ENCODE results near the gene PSAPL1.

The PSAPL1 gene, protein sequence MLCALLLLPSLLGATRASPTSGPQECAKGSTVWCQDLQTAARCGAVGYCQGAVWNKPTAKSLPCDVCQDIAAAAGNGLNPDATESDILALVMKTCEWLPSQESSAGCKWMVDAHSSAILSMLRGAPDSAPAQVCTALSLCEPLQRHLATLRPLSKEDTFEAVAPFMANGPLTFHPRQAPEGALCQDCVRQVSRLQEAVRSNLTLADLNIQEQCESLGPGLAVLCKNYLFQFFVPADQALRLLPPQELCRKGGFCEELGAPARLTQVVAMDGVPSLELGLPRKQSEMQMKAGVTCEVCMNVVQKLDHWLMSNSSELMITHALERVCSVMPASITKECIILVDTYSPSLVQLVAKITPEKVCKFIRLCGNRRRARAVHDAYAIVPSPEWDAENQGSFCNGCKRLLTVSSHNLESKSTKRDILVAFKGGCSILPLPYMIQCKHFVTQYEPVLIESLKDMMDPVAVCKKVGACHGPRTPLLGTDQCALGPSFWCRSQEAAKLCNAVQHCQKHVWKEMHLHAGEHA

DNA sequence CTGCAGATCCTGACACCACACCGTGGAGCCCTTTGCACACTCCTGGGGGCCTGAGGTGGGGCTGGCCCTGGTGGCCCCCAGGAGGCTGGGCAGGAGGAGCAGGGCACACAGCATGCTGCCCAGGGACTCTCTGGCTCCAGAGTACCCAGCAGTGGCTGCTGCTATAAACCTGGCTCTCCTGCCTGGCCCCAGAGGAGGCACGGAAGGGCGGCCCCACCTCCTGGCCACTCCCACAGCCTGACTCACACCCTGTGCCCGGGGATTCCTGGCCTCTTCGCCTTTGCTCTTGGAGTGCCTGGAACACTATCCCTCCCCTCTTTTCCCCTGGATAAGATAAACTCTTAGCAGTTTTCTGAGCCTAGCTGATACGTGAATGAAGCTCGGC lies at the start of gene PSAPL1:
PSAPL1 (minus strand) TSS at position 165 of the 385 bp plus-strand sequence; CDS start at position 114, 51 bp downstream.
- DNase-seq (ENCODE audit: low spot score): no peak

DNA sequence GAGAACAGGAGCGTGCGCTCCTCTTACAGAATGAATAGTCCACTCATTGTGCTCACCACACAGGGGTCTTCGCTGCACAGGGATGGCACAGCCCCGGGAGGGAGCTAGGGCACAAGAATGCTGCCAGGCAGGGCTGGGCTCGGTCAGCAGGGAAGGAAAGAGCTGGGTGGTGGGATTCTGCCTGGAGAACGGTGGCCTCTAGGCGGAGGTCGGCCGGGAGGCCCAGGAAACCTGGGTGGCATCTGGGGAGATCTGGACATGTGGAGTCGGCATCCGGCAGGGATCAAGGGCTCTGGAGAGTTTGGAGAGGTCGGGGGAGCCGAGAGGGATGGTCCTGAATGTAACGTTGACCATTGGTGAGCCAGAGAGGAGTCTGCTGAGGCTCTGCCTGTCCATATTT lies 46.5 kb upstream of the PSAPL1 start:
- no peak for DNase-seq (ENCODE audit: low spot score)

DNA sequence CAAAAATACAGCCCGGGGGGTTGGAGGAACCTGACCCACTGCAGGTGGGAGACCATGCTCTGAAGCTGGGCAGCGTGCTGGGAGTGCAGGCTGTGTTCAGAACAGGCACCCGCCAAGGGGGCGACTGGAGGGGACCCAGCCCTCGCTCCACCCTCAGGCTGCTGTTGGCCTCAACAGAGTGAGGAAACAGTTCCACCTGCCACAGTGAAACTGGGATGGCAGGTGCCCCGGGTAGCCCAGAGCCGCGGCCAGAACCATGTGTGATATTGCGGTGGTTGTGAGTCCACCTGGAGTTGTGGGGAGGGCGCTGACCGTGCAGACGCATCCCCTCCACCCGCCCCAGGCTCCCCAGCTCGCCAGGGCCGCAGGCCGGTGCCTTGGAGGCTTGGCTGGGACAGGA lies 45.7 kb upstream of the PSAPL1 start:
- no peak for DNase-seq (ENCODE audit: low spot score)

DNA sequence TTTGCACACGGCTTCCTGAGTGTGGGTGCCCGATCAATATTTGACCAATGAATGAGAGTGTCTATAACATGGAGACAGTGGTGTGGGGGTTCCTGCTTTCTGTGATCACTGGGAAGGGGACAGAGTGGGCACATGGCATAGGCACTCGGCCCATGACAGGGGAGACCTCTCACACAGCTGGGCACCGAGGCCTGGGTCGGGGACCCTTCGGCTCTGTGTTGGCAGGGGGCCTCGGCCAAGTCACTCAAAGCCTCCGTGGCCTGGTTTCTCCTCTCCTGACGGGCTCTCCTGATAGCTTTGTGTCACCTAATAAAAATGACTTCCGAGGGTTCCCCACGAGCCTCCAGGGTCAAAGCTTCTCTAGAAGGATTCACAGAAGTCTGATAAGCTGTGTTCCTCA lies 43.9 kb upstream of the PSAPL1 start:
- no peak for DNase-seq (ENCODE audit: low spot score)

DNA sequence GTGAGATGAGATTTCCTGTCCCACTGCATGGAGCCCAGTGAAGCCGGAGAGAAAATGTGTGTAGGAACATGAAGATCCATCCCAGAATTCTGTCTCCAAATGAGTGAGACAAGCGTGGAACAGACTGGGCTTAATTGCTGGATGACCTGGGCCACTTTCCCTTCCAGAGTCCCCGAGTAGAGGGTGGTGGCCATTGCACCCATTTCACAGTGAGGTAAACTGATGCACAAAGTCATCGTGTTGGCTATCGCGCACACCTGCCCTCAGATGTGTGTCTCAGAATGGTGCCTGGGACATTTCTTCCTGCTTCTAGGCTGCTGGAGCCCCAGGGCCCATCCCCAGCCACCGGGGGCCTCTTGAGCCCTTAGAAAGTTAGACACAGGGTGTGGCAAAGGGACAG lies 43.0 kb upstream of the PSAPL1 start:
- DNase-seq (ENCODE audit: low spot score): no peak

DNA sequence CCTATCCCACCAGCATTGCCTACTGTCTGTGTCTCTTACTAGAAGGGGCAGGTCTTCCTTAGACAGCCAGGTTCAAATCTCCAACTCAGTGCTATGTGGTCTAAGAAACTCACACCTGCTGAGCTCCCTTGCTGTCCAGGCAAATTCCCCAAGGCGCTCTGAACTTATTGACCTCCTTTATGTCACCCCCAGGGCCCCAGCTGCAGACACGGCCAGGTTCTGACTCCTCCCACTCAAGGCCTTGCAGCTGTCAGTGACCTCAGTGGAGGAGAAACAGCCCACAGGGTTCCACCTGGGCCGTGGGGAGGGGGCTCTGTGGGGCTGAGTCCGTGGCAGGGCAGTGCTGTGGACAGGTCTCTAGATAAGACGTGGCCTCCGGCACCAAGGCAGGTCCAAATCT lies 42.1 kb upstream of the PSAPL1 start:
- DNase-seq (ENCODE audit: low spot score): no peak

DNA sequence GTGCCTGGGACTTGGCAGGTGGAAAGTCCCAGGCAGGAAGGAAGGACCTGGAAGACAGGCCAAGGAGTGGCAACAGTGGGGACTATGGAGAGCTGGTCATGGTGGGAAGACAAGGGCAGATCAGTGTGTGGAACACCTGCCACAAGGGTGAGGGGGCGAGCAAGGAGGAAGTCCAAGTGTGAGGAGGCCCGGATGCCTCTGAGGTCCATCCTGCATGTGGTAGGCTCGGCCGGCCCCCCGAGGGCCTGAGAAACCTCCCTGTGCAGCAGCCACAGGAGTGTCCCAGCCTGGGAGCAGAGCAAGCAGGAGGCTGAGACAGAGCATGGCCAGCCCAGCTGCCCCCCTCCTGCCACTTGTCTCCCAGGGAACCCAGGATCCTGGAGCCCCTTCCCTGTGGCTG lies 40.5 kb upstream of the PSAPL1 start:
- DNase-seq (ENCODE audit: low spot score): no peak

DNA sequence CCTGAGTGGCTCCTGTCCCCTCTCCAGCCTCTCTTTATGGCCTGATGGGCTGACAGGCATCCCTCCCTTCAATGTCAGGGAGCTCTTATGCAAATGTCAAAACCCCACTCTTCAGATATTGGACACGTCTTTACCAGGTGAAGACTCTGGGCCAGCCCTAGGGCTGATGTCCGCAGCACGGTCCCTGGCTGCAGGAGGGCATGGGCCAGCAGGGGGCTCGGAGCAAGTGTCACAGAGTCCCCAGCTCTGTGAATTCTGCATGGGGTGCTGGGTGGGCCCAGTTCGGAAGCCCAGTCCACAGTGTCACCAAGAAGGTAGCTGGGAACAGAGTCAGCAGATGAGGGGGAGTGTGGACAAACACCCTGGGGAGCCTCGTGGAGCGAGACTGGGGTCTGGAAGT lies 39.6 kb upstream of the PSAPL1 start:
- no peak for DNase-seq (ENCODE audit: low spot score)

DNA sequence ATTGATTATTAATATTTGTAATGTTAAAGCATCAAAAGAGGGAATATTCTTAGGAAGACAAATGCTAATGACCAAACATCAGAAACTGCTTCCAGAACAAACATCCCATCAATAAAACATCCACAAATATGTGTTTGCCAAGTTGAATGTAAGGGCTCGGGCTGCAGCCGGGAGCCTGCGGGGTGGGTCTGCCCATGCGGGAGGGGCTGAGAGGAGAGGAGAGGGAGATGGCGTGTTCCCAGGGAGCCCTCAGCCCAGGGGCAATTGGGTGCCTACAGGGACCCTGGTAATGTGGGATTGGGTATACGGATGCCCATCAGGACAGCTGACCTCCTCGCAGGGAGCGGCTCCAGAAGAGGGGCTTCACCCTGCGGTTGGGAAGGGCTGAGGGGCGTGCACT lies 38.4 kb upstream of the PSAPL1 start:
- no peak for DNase-seq (ENCODE audit: low spot score)

DNA sequence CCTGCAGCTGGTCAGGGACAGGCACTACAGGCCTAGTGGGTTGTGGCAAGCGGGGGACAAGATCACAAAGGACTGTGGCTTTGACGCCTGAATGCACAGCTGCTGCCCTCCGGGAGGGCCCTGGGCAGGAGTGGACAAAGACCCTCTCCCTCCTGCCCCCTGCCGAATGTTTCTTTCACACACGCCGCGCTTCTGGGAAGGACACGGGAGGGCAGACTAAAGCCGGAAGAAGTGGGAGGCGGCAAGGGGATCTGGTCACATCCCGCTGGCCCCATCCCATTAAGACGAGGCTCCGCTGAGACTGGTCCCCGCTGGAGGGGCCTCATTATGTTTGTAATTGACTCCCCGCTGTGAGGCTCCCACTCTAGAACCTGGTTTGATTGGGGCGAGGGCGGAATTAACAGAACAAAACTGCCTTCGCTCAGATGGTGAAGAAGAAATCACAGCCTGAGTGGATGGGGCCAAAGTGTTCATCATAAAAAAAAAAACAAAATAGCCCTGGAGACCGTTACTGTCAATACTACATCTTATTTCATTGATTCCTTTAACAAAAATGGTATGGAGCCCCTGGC lies 37.8 kb upstream of the PSAPL1 start:
- DNase-seq (ENCODE audit: low spot score): no peak

DNA sequence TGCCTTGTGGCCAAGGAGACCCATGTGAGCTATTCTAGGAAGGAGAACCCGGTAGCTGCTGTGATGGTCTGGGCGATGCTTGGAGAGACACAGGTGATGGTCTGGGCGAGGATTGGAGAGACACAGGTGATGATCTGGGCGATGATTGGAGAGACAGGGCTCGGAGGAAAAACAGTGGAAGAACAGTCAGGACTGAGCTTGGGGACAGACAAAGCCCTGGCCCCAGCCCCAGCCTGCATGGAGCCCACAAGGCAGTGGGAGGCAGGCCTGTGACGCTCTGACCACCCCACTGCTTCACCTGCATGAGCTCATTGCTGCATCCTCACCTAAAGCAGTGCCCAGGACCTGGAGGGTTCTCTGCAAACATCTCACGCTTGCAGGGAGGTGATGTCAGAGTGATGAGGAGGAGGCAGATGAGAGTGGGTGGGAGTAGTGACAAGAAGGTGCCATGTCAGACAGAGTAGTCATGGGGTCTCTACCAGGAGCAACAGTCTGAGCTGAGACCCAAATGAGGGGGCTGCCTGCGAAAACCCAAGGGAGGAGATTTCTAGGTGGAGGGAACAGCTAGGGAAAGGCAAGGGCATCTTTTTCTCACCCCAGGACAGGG lies 35.9 kb upstream of the PSAPL1 start:
- DNase-seq (ENCODE audit: low spot score): no peak

DNA sequence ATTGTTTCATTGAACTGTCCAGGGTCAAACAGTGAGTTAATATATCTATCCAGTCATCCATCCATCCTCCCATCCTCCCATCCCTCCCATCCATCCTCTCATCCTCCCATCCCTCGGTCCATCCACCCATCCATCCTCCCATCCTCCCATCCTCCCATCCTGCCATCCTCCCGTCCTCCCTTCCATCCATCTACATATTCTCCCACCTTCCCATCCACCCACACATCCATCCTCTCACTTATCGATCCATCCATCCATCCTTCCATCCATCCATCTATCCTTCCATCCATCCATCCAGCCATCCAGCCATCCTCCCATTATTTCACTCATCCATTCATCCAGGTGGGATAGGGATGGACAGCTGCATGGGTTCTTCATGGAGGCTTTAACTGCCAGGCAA lies 35.4 kb upstream of the PSAPL1 start:
- no peak for DNase-seq (ENCODE audit: low spot score)

DNA sequence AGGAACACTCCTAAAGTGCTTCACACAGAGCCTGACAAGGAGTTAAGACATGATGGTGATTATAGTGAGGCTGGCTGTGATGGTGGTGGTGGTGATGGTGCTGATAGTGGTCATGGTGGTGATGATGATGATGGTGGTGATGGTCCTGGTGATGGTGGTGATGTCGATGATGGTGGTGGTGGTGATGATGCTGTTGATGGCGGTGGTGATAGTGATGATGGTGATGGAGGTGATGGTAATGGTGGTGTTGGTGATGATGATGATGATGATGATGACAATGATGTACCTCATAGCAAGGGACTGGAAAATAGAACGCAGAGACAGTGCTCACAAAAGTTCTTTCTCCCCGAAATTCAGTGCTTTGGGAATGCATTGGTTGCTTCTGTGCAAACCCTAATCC lies 34.3 kb upstream of the PSAPL1 start:
- no peak for DNase-seq (ENCODE audit: low spot score)

DNA sequence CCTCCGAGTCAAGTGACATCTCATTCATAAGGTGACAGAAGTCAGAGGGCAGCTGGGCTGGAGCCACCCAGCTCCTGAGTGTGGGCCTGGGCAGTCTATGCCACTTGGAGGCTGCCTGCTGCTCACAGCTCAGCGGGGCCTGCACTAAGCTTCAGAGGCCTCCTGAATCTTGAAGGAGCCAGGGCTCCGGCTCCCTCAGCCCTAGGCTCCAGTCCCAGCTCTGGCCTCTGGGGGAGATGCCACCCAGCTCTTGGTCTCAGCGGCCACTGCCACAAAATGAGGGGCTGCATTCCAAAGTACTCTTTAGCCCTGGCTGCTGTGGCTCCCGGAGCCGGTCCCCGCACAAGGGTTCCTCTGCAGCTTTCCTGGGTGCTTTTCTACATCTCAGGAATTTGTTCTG lies 32.7 kb upstream of the PSAPL1 start:
- DNase-seq (ENCODE audit: low spot score): no peak

DNA sequence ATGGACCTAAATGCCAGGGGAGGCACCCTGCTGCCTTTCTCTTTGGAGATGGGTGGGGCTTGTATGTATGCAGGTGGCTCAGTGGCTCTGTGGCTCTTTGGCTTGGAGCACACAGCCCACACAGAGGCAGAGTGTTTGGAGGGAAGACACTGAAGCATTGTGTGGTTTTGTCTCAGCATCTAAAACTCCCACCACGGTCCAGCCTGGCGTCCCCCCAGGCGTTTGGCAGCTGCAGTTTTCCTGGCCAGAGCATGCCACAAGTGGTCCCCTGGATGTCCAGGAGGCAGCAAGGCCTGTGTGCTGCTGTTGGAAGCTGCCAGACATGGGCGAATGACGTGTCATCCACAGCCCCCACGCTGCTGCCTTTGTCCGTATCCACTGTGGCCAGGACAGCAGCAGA lies 32.2 kb upstream of the PSAPL1 start:
- DNase-seq (ENCODE audit: low spot score): no peak

DNA sequence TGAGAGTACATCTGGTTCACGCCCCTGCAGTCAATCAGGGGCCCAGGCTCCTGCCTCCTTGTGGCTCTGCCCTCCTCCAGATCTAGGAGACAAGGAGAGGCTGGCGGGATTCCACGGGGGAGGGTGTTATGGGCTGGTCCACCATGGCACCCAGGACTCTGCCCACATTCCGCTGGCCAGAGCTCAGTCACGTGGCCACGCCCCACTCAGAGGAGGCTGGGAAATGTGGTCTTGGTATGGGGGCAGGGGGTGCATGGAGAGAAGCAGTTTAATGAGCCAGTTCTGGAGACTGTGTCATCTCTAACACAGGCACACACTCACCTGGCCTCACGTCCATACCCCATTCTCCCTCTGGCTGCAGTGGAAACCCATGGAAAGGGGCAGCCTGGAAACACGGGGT lies 31.5 kb upstream of the PSAPL1 start:
- DNase-seq (ENCODE audit: low spot score): no peak

DNA sequence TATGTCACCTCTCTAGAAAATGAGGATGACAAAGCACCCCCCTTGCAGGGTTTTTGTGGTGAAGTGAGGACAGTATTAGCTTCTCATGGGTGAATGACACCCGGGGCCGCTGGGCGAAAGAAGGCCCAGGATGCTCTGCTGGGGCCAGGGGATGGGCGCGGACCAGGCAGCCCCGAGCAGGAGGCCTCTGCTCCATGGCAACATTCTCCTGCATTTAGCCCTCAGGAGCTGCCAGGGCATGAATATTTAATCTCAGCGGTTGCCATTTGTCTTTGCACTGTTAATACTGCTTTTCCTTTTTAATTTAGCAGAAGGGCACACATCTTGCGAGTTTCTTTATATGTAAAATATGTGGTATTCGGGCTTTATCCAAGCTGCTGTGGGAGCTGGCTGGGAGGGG lies 30.3 kb upstream of the PSAPL1 start:
- DNase-seq (ENCODE audit: low spot score): no peak

DNA sequence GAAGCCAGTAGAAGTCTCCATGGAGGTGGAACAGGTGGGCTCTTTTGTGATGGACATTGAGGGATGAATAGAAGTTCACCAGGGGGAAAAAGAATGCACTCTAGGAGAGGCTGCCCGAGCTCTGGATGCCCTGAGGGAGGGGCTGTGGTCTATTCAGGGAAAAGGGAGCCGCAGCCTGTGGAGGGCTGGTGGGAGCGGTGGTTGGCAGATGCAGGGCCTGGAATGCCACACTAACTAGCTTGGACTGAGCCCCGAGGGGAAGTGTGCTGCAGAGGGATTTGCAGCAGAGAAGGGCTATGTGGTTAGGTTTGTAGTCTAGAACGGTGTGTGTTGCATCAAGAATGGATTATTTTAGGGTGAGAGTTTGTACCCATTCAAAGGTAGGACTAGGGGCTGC lies 29.5 kb upstream of the PSAPL1 start:
- DNase-seq (ENCODE audit: low spot score): no peak

DNA sequence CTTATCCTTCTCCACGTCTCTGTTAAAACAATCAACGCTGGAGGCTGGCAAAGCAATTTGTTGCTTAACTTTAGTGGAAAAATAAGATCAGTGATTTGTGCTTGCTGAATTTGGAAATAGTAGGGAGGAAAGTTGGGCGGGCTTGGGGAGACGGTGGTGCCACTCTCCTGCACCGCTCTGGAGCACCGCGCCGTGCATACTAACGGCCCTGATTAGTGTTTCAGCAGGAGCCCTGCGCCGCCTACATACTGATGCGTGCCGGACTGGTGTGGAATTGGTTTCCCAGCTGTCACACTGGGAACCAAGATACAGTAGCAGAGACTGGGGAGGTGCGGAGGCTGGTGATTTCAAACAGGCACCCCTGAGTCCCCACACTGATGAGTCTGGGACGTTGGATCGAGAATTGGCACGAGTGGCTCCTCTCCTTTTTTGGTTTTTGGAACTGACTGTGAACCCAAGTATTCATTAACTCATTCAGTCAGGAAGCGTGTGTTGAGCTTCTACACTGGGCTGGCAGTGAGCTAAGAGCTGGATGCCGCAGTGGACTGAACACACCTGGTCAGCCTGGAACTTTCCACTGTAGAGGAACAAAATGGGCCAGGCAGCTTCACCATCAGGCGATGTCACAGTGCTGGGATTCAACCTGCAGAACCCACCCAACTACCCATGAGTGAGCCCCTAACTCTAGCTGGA lies 29.0 kb upstream of the PSAPL1 start:
- DNase-seq (ENCODE audit: low spot score): no peak

DNA sequence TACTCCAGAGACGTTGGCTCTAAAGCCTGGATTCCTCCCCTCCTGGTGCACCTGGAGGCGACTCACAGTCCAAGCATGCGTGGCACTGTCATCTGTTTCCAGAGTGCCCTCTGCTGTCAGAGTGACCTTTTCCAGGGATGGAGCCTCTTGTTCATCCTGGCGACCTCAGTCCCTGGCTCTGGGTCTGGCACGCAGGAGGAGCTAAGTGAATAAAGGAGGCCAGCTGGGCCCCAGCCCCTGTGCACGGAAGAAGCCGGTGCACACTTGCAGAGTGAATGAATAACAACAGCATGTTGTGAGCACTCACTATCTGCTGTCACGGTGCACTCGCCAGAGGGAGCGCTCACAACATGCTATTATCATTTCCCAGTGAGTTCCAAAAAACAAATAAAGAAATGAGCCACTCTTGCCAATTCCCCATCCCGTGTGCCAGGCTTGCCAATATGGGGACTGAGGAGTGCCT lies 27.8 kb upstream of the PSAPL1 start:
- DNase-seq (ENCODE audit: low spot score): no peak

DNA sequence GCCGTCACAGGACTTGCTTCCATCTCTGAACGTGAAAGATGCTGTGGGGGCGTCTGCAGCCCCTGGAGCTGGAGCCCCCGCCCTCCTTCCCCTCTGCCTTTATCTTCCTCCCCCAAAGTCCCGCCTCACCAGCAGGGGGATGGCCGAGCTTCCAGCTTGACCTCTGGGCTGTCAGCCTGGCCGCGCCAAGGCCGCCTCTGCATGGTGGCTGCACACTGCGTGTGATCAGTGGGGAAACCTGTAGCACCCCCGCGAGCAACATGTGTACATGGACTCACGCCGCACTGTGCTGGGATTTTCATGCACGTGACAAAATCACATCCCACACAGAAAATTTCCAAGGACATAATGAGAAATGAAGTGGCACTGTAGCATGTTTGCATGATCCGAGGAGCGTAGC lies 26.5 kb upstream of the PSAPL1 start:
- DNase-seq (ENCODE audit: low spot score): no peak

DNA sequence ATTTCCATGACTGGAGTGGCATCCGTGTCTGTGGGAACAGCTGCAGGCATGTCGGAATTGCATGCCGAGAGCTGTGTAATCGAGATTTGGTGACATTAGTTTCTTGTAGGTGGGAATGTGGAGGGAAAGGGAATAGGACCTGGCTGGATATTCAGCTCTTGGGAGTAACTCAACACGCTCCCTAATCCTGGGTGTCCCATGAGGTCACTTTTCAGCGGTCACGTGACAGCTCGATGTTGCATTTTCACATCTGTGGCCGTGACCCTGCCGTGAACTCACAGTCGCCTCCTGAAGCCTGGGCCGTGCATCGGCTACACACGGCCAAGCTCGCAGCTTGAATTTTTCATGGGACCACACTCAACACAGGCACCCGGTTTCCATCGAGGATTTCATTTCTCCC lies 25.8 kb upstream of the PSAPL1 start:
- no peak for DNase-seq (ENCODE audit: low spot score)

DNA sequence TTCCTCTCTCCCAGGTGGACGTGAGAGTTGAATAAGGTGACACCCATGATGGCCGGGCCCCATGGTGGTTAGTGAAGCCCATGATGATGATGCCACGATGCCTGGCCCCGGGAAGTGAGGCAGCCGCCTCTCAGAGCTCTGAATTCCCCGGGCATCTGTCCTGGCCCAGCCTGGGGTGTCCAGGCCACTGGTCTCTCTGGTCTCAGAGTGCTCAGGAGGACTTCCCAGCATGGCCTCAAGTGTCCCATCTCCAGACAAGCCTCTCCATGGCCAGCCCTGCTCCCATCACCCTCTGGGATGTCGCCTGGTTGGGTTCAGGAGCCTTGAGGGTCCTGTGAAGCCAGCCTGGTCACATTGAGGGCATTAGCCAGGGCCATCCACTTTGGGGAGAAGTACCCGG lies 24.7 kb upstream of the PSAPL1 start:
- no peak for DNase-seq (ENCODE audit: low spot score)
